ENCODE data around the gene RBM22.

Gene RBM22

DNA sequence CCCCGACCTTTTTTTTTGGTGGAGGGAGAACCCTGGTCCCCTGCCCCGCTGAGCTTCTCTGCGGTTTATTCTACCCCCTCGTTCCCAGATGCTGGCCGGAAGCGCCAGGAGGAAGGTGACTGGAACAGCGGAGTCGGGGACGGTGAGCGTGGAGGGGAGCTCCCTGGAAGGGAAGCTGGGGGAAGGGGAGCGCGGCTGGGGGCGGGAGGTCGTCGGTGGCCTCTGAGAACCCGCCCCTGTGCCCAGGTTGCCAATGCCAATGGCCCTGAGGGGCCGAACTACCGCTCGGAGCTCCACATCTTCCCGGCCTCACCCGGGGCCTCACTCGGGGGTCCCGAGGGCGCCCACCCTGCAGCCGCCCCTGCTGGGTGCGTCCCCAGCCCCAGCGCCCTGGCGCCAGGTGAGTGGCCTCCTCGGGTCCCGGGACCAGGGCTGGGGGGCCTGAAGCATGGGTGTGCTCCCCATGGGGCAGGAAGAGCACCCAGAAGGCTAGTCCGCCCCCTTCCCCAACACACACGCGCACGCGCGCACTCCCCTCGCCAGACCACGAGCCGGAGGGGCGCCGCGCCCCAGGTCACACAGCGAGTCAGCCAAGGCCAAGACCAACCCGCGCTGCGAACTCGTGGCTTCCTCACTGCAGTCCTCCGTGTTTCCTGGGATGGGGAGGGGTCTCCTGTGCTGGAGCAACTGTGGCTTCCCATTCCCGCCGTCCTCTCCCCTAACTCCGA is 29.2 kb downstream of the RBM22 start:
- no peak for DNase-seq

DNA sequence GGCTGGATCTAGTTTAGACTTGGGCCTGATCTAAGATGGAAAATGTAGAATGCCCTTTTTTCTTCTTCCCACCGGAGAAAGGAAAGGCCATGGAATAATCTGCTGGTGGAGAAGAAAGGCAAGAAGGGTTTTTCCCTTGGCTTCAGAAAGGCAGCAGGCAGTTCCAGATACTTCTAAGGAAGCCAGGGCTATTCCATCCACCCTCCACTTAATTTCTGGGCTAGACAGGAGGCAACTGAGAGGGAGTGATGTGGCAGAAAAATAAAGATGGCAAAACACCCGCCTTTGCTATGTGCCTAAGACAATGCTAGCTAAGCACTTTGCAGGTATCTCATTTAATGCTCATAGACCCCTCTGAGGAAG is 29.9 kb downstream of the RBM22 start:
- no peak for DNase-seq

DNA sequence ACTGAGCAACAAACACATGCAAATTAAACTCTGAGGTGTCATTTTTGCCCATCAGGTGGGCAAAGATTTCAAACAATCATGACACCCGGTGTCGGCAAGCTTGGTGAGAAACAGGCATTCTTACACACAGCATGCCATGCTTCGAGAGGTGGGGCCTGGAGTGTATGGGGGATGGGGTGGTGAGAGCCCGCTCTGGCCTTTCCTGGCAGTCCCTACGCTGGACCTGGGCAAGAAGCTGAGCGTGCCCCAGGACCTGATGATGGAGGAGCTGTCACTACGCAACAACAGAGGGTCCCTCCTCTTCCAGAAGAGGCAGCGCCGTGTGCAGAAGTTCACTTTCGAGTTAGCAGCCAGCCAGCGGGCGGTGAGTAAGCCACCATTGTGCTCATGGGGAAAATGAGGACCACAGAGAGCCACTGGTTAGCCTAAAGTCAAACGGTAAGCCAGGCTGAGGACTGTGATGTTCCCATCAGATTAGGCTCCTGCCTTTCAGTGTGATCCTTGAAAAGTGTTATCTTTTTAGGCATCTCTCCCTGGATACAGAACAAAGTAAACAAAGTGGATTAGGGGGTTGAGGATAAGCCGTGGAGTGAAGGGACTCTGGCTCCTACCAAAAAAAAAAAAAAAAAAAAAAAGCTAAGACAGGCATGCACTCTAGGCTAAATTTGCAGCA is 30.5 kb downstream of the RBM22 start:
- no peak for DNase-seq

DNA sequence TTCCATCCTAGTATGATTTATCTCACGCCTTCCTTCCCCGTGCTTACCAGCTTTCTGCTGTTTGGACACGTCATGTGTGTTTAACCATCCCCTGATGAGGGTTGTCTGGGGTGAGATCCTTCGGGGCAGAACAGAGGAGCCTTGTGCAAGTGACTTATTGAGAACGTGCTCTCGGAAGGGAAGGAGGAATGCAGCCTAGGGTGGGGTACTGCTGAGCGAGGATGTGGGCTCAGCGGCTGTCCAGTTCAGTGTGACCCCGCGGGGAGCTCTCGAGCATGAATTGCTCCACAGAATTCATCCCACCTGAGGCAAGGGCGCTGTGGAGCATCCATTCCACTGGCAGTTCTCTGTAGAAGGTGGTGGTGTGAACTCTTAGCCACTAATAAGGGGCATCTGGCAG is 35.8 kb downstream of the RBM22 start:
- DNase-seq, result no peak

DNA sequence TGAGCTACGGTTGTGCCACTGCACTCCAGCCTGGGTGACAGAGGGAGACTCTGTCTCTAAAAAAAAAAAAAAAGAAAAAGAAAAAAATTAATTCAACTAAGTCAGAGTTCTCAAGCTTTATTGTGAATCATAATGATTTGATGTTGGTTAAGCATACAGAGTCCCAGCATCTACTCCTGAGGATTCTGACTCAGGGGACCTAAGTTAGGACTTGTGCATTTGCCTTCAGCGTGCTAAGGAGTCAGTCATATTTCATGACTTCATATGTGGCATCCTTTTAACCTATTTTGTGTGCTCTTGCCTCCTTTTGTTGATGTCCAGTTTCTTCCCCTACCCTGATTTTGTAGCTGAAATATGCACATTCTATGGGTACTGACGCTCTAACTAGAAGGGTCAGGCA is 36.9 kb downstream of the RBM22 start:
- no peak for DNase-seq

DNA sequence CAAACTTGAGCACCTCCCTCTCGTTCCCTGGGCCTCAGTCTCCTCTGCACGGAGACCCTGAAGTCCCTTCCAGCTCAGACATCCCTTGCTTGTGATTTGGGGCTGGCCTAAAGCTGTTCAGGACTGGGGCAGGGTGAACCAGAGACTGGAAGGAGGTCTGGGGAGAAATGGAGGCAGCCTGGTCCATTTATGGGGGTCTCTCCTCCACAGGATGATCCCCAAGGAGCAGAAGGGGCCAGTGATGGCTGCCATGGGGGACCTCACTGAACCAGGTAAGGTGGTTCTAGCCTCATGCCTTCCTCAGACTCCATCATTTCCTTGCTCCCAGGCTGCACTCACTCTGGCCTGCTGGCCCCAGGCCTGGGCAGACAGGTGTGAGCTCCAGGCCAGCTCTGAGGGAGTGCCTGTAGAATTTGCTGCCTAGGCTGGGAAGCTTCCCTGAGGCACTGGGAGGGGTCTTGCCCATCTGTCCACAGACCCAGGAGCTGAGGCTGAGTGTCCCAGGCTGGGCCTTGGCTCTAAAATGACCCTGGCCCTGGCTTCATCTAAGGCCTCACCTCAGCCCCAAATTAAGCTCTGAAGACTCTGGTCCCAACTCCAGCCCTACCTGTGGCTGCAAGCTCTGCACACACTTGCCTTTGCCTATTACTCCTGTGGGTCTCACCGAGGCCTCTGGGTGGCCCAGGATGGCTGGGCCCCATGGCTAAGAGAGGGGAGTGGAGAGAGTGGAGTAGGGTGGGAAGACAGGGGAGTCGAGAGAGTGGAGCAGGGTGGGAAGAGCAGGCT is 37.9 kb downstream of the RBM22 start:
- no peak for DNase-seq

DNA sequence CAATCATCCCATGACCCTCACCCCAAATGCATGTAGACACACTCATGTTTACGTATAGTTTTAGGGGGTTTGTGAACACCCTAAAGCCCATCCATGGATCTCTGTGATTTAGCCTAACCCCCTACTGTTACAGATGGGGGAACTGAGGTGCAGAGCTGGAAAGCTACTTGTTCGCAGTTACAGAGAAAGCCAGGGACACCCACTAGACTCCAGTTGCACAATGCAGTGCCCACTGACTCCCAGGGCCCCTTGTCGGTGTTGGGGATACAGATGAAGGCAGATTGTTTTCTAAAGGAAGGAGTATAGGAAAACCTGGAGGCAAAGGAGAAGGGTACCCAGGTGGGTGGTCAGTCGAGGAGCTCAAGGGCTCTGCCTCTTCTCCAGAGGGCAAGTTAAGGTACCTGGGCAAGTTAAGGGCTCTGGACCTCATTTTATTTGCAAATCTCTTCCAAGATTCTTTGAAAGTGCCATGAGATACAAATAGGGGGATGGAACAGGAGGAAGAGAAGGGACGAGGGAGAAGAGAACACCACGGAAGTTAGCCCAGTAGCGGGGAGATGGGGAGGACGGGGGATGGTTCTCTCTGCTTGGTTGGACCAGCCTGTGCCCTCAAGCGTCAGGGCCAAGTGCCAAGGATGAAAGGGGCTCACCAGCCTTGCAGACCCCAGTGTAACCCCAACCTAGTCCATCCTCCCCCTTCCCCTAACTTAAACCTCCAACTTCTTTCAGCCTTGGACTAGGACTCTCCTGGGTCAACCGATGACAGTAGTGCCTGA is 38.9 kb downstream of the RBM22 start:
- DNase-seq, result no peak

DNA sequence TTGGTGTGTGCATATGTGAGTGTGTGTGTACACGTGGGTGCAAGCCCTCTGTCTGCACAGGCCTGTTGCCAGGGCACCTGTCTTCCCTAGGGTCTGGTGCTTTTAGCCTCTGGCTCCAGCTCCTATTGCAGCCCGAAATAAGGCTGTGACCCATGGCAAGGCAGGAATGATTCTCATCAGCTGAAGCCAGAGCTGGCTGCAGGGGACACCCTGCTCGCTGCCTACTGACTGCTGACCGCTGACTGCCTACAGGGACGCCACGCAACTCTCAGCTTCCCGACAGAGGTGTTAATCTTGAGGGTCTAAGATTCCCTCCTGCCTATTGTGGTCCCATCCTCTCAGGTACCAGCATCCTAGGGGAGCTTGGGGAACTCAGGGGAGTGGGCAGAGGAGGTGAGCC is 39.8 kb downstream of the RBM22 start, which contains the start of gene MYOZ3:
Gene MYOZ3, plus strand, starts transcription at position 166 of the 400 bp plus-strand sequence. CDS start 1,691 bp downstream, outside the sequence.
- no peak for DNase-seq

DNA sequence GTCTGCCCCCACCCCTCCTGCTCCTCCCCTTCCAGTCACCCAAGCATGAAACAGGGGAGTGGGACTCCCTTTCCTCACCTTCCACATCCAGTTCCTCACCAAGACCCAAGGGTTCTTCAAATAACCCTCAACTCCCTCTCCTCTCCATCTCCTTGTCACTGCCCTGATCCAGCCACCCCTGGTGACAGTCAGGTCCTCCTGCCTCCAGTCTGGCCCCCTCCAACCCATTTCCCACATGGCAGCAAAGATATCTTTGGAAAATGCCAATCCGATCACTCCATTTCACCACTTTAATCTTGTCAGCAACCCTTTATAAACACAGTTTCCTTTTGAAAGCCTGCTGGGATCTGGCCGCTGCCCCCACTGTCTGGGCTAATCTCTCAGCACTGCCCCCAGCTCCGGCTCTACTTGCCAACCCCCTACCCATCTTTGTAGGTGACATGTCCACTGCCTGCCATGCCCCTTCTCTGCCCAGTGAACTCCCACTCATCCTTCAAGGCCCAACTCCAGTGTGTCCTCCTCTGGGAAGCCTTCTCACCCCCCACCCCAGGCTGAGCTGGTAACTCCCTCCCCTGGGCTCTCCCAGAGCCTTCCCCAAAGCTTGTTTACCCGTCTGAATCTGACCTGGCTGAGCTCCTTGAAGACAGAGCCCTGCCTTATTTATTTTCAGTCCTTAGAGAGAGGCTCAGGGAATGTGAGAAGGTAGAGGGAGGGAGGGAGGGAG is 40.6 kb downstream of the RBM22 start:
- DNase-seq, result no peak

DNA sequence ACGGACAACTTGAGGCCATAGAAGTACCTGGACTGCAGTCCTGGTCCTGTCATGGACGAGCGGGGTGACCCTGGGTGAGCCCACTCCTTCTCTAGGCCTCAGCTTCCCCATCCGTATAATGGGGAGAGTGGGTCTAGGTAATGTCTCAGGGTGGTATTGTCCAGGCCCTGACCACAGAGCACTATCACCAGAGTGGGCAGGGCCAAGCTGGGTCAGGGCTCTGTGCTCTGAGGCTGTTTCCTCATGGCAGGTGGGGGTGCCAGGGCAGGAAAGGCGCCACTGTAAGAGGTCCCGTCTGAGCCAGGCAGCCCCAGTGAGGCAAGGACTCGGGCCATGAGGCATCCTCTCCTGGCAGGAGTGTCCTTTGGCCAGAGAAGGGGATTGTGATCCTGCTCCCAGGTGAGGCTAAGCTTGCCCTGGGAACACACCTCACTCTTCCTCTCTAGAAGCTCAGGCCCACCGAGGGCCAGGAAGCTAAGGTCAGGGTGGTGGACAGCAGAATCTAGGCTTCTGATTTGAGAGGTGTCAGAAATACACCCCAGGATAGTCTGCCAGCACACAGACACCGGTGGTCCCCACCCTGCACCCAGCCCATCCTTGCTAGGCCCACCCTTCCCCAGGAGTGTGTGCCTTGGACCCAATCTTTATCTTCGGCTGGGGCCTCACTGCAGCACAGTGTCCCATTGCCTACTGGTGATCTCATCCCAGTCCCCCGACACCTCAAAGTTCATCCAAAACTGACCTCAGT is 41.3 kb downstream of the RBM22 start:
- DNase-seq, result no peak

DNA sequence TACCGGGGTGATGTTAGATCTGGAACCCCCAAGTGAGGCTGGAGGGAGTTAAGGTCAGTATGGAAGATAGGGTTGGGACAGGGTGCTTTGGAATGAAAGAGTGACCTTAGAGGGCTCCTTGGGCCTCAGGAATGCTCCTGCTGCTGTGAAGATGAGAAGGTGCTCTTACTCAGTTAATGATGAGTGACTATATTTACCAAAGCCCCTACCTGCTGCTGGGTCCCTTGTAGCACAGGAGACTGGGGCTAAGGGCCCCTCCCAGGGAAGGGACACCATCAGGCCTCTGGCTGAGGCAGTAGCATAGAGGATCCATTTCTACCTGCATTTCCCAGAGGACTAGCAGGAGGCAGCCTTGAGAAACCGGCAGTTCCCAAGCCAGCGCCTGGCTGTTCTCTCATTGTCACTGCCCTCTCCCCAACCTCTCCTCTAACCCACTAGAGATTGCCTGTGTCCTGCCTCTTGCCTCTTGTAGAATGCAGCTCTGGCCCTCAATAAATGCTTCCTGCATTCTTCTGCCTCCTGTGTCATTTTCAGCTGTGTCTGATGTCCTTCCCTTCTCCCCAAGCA is 42.1 kb downstream of the RBM22 start:
- DNase-seq, result no peak

DNA sequence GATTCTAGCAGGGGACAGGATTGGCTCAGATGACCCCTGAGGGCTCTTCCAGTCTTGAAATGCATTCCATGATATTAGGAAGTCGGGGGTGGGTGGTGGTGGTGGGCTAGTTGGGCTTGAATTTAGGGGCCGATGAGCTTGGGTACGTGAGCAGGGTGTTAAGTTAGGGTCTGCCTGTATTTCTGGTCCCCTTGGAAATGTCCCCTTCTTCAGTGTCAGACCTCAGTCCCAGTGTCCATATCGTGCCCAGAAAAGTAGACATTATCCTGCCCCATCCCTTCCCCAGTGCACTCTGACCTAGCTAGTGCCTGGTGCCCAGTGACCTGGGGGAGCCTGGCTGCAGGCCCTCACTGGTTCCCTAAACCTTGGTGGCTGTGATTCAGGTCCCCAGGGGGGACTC is 42.7 kb downstream of the RBM22 start:
- DNase-seq, result no peak

DNA sequence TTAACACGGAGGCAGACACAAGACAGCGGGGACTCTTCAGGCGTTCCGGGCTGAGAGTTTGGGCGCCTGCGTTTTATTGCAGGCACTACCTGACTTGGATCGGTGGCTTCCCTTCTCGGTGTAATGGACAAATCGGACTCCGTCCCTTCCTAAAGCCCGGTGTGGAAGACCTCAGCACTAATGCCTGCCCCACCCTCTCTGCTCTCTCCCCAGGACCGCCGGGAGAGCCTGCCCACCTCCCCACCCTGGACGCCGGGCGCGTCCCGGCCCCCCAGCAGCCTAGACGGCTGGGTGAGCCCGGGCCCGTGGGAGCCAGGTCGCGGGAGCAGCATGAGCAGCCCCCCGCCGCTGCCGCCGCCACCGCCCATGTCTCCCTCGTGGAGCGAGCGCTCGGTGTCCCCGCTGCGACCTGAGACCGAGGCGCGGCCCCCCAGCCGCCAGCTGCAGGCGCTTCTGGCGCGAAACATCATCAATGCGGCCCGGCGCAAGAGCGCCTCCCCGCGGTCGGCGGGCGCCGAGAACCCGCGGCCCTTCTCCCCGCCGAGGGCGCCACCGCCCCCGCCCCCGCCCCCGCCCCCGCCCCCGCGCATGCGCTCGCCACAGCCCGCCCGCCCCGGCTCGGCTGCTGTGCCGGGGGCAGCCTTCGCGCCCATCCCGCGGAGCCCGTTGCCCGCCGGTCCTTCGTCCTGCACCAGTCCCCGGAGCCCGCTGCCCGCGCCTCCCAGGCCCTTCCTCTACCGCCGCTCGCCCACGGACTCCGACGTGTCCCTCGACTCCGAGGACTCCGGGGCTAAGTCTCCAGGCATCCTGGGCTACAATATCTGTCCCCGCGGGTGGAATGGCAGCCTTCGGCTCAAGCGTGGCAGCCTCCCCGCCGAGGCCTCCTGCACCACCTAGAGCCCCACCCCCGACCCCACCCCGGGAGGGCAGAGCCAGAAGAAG is 44.4 kb downstream of the RBM22 start:
- peak; percentile 38 to 65 for DNase-seq

DNA sequence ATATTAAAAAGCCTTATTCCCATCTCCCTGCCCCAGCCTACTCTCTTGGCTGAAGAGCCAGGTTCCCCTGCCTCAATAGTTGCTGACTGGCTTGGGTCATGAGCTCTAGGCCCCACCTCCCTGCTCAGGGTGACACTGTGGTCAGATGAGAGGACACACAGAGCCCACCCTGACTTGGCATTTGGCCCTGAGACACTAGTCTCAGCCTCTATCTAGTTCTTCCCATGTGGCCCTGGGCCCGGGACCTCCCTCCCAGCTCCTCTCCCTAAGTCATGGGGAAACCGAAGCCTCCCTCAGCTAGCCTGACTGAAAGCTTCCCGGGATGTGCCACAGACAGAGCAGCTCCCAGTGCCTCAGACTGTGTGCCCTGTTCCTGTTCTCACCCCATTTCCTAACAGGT is 45.6 kb downstream of the RBM22 start:
- no peak for DNase-seq

DNA sequence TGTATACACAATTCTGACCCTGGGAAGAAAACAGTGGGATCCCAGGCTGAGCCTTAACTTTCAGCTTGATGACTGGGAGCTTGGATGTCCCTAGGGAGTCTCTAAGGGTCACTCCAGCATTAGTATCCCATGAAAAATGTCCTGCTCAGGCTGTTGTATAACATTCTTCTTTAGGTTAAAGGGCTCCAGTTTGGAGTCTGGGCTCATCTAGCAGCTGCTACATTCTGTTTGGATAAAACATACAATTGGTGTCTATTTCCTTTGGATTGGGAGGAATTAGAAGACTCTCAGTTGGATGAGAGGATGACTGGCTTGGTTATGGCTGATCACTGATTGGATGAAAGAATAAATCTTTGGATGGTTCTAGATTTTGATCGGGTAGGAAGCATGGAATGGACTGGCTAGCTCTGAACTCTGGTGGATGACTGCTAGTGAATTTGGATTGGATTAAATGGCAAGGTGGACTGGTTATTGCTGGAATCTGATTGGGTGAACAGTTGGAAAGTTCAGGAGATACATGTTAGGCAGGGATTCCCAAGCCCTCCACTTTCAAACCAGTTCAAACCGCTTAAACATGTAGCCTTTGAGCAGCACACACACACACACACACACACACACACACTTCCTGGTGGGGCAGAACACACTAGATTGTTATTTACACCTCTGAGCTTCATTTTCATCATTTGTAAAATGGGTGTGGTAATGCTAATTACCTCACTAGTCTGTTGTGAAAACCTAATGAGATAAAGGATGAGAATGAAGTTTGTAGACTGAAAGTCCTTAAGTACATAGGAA is 46.9 kb downstream of the RBM22 start:
- no peak for DNase-seq

DNA sequence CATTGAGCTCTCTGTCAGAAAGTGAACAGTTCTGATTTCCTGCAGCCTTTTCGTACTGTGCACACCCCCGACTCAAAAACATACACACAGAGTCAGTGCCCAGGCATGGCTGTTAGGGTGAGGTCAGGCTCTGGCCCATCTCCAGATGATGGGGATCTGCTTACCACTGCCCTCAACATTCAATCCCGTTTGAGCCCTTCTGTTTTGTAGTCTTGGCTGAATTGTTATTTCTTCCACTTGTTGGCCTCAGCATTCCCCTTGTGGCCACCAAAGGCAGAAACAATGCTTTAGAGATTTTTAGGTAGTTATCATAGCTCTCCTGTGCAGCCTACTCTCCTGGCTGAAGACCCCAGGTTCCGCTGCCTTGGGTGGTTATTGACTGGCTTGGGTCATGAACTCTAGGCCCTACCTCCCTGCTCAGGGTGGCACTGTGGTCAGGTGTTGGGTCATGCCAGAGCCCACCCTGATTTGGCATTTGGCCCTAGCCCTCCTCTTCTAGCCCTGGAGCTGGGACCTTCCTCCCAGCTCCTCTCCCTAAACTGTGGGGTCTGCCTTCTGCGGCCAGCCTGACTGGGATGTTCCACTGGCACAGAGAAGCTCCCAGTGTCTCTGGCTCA is 47.6 kb downstream of the RBM22 start:
- no peak for DNase-seq

DNA sequence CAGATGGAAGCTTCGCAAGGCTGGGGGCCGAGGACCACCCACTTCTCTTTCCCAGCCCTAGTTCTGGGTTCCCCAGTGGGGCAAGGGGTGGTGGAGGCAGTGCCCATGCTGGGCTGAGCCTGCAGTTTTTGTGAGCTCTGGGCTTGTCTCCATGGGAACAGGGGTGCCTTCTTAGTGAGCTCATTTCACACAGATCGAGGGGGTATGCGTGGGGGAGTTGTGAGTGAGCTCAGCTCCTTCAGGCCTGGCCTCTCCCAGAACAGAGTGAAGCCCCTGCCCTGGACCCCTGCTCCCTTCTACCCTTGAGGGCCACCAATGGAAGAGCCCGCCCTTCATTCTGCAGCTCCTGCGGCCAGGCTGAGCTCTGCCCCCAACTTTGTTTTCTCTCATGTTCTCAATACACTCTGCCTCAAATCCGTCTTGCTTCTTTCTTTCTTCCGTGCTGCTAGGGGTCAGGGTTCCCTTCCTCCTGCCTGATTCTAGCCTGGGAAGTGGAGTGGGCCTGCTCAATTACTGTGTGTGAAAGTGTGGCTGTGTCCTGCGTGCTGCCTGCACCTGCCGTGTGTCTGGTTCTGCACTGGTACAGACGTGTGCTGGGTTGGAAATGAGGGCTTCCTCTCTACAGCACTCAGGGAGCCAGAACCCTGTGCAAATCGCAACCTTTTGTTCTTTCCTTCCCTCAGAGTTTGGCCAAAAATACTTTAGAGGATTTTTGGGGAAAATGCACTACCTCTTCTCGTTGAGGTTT is 48.8 kb downstream of the RBM22 start:
- DNase-seq, result no peak

DNA sequence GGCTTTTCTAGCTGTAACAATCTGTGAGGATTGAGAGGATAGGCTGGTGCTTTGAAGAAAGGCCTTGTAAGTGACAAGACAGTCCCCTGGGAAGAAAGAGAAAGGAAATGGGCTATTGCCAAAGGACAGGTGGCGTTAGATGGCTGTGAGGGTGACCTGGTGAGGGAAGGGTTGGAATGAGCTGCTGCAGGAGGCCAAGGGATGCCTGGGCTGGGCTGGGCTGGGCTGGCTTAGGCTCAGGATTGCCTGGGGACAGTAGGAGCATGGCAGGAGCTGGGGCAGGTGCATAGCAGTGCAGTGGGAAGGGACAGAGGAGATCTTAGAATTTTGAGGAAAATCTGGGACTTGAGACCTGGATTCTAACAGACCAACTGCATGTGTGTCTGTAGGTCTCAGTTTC is 49.5 kb downstream of the RBM22 start:
- DNase-seq, result no peak

Data from NCI-H187 (cell line).